Measurements from ENCODE around the gene HPS5. TPM values are rescaled to one million over a fixed set of nuclear protein-coding genes. Genes with fewer than 3 reads are reported as not detected.

The HPS5 gene
- total and polyA plus RNA-seq, 2 of the 13 experiments (the other 11 are each of a cell fraction or from before 2014, with no cell fraction given): 6.6 to 25.5 TPM

DNA sequence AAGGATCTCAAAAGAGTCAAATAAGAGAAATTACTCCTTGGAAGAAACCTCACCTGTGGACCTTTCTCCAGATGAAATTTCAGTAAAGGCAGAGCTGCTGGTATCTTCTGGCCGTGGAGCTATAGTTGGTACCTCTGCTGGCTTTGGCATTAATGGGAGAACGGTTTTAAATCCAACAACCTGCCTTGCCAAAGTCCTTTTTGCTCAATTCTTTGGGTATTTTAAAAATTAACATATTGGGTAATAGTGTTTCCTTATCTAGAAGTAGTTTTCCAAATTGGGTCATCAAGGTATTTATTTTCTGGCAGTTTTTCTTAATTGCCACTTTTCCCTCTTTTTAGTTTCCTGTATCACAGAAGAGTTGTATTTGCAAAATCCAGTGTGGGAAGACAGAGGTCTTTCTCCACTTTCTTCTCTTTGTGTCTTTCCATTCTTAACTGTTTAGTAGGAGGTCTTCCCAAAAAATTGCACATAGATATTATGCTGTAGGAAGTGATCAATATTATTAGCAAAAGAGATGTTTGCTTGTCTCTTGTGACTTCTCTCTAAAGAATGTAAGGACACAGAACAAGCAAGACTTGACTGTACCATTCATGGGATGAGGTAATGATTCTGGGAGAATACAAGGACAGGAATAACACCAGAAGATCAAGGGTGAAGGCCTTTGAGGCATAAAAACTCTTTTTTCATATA, 85.1 kb downstream of the HPS5 start, which contains the start of gene SAA4 (continued):
- TF ChIP-seq PLRG1 (conservative IDR thresholded peaks at IDR 0.05) (no peak), ZNF543 (CRISPR knock-in tag; IDR thresholded peaks at IDR 0.05) (no peak), RXRA (CRISPR knock-in tag; IDR thresholded peaks at IDR 0.05) (no peak), DMAP1 (CRISPR knock-in tag; IDR thresholded peaks at IDR 0.05) (no peak), FOSL2 (CRISPR knock-in tag; IDR thresholded peaks at IDR 0.05) (peak; percentile 83), ZNF589 (CRISPR knock-in tag; conservative IDR thresholded peaks at IDR 0.05) (no peak), TEAD2 (CRISPR knock-in tag; IDR thresholded peaks at IDR 0.05) (no peak), ZFP41 (CRISPR knock-in tag; IDR thresholded peaks at IDR 0.05; ENCODE audit: borderline replicate concordance) (no peak), BRD4 (CRISPR knock-in tag; IDR thresholded peaks at IDR 0.05) (no peak), ZNF75D (CRISPR knock-in tag; IDR thresholded peaks at IDR 0.05; ENCODE audit: borderline replicate concordance) (no peak), TOE1 (CRISPR knock-in tag; IDR thresholded peaks at IDR 0.05) (no peak), ZIK1 (CRISPR knock-in tag; IDR thresholded peaks at IDR 0.05; ENCODE audit: borderline replicate concordance, low read depth) (no peak), MXI1 (IDR thresholded peaks at IDR 0.05; ENCODE audit: borderline replicate concordance, low read depth, low read length) (no peak), PRPF4 (IDR thresholded peaks at IDR 0.05; ENCODE audit: low read depth, low read length, poor library complexity, severe bottlenecking) (no peak), RBM22 (optimal IDR thresholded peaks at IDR 0.05; ENCODE audit: low read length) (no peak)
- TF ChIP-seq, protein P1, sequence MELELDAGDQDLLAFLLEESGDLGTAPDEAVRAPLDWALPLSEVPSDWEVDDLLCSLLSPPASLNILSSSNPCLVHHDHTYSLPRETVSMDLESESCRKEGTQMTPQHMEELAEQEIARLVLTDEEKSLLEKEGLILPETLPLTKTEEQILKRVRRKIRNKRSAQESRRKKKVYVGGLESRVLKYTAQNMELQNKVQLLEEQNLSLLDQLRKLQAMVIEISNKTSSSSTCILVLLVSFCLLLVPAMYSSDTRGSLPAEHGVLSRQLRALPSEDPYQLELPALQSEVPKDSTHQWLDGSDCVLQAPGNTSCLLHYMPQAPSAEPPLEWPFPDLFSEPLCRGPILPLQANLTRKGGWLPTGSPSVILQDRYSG (CRISPR knock-in tag; IDR thresholded peaks at IDR 0.05): no peak
- TF ChIP-seq, protein P2, sequence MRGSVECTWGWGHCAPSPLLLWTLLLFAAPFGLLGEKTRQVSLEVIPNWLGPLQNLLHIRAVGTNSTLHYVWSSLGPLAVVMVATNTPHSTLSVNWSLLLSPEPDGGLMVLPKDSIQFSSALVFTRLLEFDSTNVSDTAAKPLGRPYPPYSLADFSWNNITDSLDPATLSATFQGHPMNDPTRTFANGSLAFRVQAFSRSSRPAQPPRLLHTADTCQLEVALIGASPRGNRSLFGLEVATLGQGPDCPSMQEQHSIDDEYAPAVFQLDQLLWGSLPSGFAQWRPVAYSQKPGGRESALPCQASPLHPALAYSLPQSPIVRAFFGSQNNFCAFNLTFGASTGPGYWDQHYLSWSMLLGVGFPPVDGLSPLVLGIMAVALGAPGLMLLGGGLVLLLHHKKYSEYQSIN (CRISPR knock-in tag; IDR thresholded peaks at IDR 0.05; ENCODE audit: borderline replicate concordance): no peak
- TF ChIP-seq, protein P3, sequence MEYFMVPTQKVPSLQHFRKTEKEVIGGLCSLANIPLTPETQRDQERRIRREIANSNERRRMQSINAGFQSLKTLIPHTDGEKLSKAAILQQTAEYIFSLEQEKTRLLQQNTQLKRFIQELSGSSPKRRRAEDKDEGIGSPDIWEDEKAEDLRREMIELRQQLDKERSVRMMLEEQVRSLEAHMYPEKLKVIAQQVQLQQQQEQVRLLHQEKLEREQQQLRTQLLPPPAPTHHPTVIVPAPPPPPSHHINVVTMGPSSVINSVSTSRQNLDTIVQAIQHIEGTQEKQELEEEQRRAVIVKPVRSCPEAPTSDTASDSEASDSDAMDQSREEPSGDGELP (IDR thresholded peaks at IDR 0.05; ENCODE audit: borderline replicate concordance, low read depth): no peak
- TF ChIP-seq, protein P4, sequence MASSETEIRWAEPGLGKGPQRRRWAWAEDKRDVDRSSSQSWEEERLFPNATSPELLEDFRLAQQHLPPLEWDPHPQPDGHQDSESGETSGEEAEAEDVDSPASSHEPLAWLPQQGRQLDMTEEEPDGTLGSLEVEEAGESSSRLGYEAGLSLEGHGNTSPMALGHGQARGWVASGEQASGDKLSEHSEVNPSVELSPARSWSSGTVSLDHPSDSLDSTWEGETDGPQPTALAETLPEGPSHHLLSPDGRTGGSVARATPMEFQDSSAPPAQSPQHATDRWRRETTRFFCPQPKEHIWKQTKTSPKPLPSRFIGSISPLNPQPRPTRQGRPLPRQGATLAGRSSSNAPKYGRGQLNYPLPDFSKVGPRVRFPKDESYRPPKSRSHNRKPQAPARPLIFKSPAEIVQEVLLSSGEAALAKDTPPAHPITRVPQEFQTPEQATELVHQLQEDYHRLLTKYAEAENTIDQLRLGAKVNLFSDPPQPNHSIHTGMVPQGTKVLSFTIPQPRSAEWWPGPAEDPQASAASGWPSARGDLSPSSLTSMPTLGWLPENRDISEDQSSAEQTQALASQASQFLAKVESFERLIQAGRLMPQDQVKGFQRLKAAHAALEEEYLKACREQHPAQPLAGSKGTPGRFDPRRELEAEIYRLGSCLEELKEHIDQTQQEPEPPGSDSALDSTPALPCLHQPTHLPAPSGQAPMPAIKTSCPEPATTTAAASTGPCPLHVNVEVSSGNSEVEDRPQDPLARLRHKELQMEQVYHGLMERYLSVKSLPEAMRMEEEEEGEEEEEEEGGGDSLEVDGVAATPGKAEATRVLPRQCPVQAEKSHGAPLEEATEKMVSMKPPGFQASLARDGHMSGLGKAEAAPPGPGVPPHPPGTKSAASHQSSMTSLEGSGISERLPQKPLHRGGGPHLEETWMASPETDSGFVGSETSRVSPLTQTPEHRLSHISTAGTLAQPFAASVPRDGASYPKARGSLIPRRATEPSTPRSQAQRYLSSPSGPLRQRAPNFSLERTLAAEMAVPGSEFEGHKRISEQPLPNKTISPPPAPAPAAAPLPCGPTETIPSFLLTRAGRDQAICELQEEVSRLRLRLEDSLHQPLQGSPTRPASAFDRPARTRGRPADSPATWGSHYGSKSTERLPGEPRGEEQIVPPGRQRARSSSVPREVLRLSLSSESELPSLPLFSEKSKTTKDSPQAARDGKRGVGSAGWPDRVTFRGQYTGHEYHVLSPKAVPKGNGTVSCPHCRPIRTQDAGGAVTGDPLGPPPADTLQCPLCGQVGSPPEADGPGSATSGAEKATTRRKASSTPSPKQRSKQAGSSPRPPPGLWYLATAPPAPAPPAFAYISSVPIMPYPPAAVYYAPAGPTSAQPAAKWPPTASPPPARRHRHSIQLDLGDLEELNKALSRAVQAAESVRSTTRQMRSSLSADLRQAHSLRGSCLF (CRISPR knock-in tag; IDR thresholded peaks at IDR 0.05; ENCODE audit: borderline replicate concordance): no peak
- TF ChIP-seq, protein P5, sequence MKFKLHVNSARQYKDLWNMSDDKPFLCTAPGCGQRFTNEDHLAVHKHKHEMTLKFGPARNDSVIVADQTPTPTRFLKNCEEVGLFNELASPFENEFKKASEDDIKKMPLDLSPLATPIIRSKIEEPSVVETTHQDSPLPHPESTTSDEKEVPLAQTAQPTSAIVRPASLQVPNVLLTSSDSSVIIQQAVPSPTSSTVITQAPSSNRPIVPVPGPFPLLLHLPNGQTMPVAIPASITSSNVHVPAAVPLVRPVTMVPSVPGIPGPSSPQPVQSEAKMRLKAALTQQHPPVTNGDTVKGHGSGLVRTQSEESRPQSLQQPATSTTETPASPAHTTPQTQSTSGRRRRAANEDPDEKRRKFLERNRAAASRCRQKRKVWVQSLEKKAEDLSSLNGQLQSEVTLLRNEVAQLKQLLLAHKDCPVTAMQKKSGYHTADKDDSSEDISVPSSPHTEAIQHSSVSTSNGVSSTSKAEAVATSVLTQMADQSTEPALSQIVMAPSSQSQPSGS (CRISPR knock-in tag; IDR thresholded peaks at IDR 0.05): peak; percentile 86
- TF ChIP-seq, protein P6, sequence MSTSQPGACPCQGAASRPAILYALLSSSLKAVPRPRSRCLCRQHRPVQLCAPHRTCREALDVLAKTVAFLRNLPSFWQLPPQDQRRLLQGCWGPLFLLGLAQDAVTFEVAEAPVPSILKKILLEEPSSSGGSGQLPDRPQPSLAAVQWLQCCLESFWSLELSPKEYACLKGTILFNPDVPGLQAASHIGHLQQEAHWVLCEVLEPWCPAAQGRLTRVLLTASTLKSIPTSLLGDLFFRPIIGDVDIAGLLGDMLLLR (CRISPR knock-in tag; IDR thresholded peaks at IDR 0.05): no peak
